PFSK-1 (cell line): ENCODE results near the gene CCNO. TPM values are rescaled to one million over a fixed set of nuclear protein-coding genes. Genes with fewer than 3 reads are reported as not detected.

ENCODE experiments used
- FOXP2 ChIP-seq: optimal IDR thresholded peaks from 2 replicates; pipeline ENCODE3; 2011; ENCODE audit warnings: borderline replicate concordance, control low read depth, inconsistent platforms; ENCODE audit not compliant: insufficient read depth; ENCODE audit errors: extremely low read length, extremely low read depth
- POLR2AphosphoS5 ChIP-seq: IDR thresholded peaks from 2 replicates; pipeline ENCODE4 v1.6.1; 2012; ENCODE audit warnings: low read depth, mild to moderate bottlenecking, control low read depth, low read length, moderate library complexity
- SIN3A ChIP-seq: IDR thresholded peaks from 2 replicates; pipeline ENCODE4 v1.6.1; 2012; ENCODE audit warnings: mild to moderate bottlenecking, low read length, moderate library complexity, borderline replicate concordance; ENCODE audit not compliant: insufficient read depth
- TAF1 ChIP-seq: IDR thresholded peaks from 2 replicates; pipeline ENCODE4 v1.6.1; 2012; ENCODE audit warnings: low read length, control low read depth, borderline replicate concordance; ENCODE audit not compliant: insufficient read depth
- polyA plus RNA-seq: library from polyadenylated mRNA; unstranded; fragments of >200 nt; gene quantifications from one replicate; pipeline ENCODE4 v1.2.1, GENCODE V29; 2012; ENCODE audit warnings: low read depth, missing spikeins; ENCODE audit not compliant: insufficient read length
- TF ChIP-seq, protein P1 (sequence below), 2 experiments: IDR thresholded peaks; 2 replicates each; pipeline versions ENCODE4 v1.6.1 to v1.8.0; 2011 to 2012; ENCODE audit warnings: low read depth in 2 of 2, low read length in 2 of 2, control low read depth in 1 of 2, inconsistent platforms in 1 of 2, mild to moderate bottlenecking in 1 of 2, moderate library complexity in 1 of 2; ENCODE audit not compliant: insufficient read depth in 1 of 2

CCNO gene
- polyA plus RNA-seq: 2.3 TPM

DNA sequence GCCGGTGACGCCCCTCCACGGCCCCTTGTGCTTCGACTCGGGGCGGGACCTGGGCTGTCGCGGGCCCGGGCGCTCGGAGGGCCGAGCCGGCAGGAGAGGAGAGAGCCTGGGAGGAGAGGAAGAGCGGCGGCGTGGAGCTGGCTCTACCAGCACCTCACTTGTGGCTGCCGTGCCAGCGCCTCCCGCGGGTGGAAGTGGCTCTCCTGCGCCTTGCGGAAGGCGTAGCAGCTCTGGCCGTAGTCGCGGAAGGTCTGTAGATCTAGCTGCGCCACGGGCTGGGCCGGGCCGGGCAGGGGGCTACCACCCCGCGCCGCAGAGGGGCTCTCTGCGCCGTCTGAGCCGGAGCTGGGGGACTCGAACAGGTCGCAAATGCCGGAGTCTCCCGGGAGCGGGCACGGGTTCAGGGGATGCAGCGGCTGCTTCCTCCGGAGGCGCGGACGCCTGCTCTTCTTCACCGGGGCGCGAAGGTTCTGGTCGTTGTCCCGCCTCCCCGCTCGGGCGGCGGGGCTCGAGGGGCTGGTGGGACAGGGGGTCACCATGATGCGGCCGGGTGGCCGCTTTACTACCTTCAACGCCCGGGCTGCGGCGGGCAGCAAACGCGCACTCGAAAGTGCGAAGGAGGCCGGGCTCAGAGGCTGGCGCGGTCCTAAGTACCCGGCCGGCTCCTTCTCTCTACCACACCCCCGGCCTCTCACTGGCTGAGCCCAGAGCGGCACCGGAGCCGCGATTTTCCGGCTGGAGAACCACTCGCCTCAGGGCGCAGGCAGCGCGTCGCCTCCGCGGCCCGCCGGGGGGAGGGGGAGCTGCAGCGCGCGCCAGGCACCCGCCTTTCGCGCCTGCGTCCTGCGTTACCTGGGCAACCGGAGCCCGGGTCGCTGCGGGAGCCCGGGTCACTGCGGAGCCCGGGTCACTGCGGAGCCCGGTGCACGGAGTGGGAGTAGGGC lies at the start of gene CCNO:
Gene CCNO, minus strand, starts transcription at position 624 of the 944 bp plus-strand sequence. Its CDS starts 85 bp downstream, at position 539.
- no peak for TF ChIP-seq TAF1

DNA sequence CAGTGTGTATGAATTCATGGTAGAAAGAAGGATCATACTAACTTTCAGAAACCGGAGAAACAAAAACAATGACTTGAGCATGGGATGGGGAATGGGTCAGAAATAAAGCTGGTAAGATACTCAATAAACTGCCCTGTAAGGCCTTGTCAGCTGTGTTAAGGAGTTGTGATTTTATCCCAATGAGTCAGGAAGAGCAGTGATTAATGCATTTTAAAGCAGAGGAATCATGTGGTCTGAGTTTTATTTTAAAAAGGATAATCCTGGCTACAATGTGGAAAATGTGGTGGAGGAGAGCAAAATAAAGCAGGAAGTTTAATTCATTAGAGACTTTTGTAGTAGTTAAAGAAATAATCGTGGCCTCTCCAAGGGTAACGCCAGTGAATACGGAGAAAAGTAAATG lies 45.4 kb upstream of the CCNO start:
- TF ChIP-seq POLR2AphosphoS5: no peak
- no peak for TF ChIP-seq FOXP2
- TF ChIP-seq, protein P1, sequence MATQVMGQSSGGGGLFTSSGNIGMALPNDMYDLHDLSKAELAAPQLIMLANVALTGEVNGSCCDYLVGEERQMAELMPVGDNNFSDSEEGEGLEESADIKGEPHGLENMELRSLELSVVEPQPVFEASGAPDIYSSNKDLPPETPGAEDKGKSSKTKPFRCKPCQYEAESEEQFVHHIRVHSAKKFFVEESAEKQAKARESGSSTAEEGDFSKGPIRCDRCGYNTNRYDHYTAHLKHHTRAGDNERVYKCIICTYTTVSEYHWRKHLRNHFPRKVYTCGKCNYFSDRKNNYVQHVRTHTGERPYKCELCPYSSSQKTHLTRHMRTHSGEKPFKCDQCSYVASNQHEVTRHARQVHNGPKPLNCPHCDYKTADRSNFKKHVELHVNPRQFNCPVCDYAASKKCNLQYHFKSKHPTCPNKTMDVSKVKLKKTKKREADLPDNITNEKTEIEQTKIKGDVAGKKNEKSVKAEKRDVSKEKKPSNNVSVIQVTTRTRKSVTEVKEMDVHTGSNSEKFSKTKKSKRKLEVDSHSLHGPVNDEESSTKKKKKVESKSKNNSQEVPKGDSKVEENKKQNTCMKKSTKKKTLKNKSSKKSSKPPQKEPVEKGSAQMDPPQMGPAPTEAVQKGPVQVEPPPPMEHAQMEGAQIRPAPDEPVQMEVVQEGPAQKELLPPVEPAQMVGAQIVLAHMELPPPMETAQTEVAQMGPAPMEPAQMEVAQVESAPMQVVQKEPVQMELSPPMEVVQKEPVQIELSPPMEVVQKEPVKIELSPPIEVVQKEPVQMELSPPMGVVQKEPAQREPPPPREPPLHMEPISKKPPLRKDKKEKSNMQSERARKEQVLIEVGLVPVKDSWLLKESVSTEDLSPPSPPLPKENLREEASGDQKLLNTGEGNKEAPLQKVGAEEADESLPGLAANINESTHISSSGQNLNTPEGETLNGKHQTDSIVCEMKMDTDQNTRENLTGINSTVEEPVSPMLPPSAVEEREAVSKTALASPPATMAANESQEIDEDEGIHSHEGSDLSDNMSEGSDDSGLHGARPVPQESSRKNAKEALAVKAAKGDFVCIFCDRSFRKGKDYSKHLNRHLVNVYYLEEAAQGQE (IDR thresholded peaks at IDR 0.05; ENCODE audit: insufficient read depth in 1 of 2, low read depth in 2 of 2, low read length in 2 of 2): no peak
- TF ChIP-seq TAF1: no peak
- TF ChIP-seq SIN3A: no peak

DNA sequence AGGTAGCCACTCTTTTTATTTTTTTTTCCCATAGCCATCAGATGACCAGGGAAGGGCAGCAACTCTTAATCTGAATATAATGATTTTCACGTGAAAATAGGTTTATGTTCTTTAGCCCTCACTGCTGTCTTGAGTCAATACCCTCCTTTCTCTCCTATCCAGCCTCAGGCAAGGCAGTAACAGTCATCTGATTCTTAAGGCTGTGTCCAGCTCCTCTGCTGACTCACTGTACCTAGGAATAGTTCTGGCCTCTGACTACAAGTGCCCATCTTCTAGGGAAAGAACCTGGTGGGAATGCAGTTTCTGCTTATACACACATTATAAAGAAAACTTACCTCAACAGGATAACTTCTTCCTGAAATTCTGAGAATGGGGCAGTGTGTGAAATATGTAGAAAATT lies 43.4 kb upstream of the CCNO start:
- TF ChIP-seq FOXP2: no peak

GRCh38 chr5:55258339-55258738 lies 24.9 kb upstream of the CCNO start:
- TF ChIP-seq POLR2AphosphoS5: no peak

- TF ChIP-seq SIN3A (no peak), POLR2AphosphoS5 (no peak), TAF1 (no peak), FOXP2 (no peak)
- TF ChIP-seq, protein P1 (IDR thresholded peaks at IDR 0.05; ENCODE audit: insufficient read depth in 1 of 2, low read depth in 2 of 2, low read length in 2 of 2): no peak
Observed at GRCh38 chr5:55254802-55255201, 21.4 kb upstream of the CCNO start.

DNA sequence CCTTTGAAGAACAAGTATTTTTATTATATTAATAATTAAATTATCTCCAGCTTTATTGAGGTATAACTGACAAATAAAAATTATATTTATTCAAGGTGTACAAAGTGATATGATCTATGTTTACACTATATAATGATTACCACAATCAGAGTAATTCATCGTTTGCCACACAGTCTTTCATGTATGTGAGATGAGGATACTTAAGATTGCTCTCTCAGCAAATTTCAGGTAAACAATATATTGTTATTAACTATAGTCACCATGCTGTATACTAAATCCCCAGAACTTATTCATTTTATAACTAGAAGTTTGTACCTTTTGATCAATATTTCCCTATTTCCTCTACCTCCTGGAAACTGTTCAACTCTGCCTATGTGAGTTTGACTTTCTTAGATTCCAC lies 16.7 kb upstream of the CCNO start:
- TF ChIP-seq POLR2AphosphoS5 (no peak), FOXP2 (no peak), TAF1 (no peak), SIN3A (no peak)
- TF ChIP-seq, protein P1 (IDR thresholded peaks at IDR 0.05; ENCODE audit: insufficient read depth in 1 of 2, low read depth in 2 of 2, low read length in 2 of 2): no peak
